ENCODE measurements around the gene APBB2. TPM values are rescaled to one million over a fixed set of nuclear protein-coding genes. Genes with fewer than 3 reads are reported as not detected.

The APBB2 gene
- total and polyA plus RNA-seq, 2 experiments from 2014 or later = 35.8 to 74.8 TPM

DNA sequence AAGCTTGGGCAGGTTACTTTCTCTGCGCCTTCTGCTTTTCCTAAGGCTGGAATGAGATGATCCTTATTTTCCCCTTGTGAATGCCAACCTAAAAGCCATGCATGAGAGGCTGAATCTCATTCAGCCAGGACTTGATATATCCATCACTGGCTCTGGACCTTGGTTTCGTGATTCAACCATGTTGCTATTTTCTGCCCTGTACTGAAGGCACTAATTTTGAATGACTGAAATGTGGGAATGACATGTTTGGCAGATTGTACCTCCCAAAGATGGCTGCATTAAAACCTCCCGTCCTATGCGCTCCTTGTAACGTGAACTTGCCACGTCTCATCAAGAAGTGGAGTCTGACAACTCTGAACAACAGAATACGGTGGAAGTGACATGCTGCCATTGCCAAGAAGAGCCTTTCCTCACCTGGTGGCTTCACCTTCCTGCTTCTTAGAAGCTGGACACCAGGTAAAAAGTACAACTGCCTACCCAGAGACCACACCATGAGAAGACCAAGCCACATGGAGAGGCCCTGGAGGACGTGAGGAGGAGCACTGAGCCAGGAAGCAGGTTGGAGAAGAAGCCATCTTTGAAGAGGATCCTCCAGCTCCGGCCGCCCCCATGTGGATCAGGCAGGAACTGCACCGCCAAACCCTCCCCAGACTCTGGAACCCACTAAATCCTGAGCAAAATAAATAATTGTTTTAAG is 290.1 kb downstream of the APBB2 start:
- H3K4me3 Mint-ChIP-seq = no peak overlapping the region

More for the DNA sequence above, 290.1 kb downstream of the APBB2 start:
- H3K9me2 ChIP-seq (ENCODE audit: insufficient read depth) = peaks cover 4% of the 10 kb centered on the region; the same call in 1 of the 2 replicates
- H3F3A ChIP-seq (replicated peaks; ENCODE audit: low read depth) = no peaks in the 10 kb centered on the region
- H3K36me3 Mint-ChIP-seq (ENCODE audit: low read depth) = peaks cover 4% of the 10 kb centered on the region; the same call in 2 of the 3 replicates
- H3K36me3 ChIP-seq (ENCODE audit: insufficient read depth) = no peaks in the 10 kb centered on the region
- H3K27me3 Mint-ChIP-seq (ENCODE audit: insufficient read depth, low read depth, poor library complexity) = peaks cover 2% of the 10 kb centered on the region
- H3K4me3 ChIP-seq = no peak overlapping the region
- H3K4me2 ChIP-seq = no peak overlapping the region
- no peaks in the 10 kb centered on the region for H3K9me3 Mint-ChIP-seq
- H3K4me1 ChIP-seq (ENCODE audit: insufficient read depth) = peaks cover 13% of the 10 kb centered on the region
- ATAC-seq = peak; percentile 56
- H3K4me1 Mint-ChIP-seq = peaks cover 26% of the 10 kb centered on the region
- H2AFZ ChIP-seq = no peak overlapping the region
- no peaks in the 10 kb centered on the region for H4K20me1 ChIP-seq (replicated peaks; ENCODE audit: insufficient read depth)
- H3K27me3 ChIP-seq (ENCODE audit: insufficient read depth) = no peaks in the 10 kb centered on the region
- TF ChIP-seq EZH2phosphoT487 (IDR thresholded peaks at IDR 0.05; ENCODE audit: unreplicated experiment) (no peak), ZNF114 (CRISPR knock-in tag; IDR thresholded peaks at IDR 0.05) (peak; percentile 93; the same call in 1 of the 2 replicates)
- TF ChIP-seq, protein P1, sequence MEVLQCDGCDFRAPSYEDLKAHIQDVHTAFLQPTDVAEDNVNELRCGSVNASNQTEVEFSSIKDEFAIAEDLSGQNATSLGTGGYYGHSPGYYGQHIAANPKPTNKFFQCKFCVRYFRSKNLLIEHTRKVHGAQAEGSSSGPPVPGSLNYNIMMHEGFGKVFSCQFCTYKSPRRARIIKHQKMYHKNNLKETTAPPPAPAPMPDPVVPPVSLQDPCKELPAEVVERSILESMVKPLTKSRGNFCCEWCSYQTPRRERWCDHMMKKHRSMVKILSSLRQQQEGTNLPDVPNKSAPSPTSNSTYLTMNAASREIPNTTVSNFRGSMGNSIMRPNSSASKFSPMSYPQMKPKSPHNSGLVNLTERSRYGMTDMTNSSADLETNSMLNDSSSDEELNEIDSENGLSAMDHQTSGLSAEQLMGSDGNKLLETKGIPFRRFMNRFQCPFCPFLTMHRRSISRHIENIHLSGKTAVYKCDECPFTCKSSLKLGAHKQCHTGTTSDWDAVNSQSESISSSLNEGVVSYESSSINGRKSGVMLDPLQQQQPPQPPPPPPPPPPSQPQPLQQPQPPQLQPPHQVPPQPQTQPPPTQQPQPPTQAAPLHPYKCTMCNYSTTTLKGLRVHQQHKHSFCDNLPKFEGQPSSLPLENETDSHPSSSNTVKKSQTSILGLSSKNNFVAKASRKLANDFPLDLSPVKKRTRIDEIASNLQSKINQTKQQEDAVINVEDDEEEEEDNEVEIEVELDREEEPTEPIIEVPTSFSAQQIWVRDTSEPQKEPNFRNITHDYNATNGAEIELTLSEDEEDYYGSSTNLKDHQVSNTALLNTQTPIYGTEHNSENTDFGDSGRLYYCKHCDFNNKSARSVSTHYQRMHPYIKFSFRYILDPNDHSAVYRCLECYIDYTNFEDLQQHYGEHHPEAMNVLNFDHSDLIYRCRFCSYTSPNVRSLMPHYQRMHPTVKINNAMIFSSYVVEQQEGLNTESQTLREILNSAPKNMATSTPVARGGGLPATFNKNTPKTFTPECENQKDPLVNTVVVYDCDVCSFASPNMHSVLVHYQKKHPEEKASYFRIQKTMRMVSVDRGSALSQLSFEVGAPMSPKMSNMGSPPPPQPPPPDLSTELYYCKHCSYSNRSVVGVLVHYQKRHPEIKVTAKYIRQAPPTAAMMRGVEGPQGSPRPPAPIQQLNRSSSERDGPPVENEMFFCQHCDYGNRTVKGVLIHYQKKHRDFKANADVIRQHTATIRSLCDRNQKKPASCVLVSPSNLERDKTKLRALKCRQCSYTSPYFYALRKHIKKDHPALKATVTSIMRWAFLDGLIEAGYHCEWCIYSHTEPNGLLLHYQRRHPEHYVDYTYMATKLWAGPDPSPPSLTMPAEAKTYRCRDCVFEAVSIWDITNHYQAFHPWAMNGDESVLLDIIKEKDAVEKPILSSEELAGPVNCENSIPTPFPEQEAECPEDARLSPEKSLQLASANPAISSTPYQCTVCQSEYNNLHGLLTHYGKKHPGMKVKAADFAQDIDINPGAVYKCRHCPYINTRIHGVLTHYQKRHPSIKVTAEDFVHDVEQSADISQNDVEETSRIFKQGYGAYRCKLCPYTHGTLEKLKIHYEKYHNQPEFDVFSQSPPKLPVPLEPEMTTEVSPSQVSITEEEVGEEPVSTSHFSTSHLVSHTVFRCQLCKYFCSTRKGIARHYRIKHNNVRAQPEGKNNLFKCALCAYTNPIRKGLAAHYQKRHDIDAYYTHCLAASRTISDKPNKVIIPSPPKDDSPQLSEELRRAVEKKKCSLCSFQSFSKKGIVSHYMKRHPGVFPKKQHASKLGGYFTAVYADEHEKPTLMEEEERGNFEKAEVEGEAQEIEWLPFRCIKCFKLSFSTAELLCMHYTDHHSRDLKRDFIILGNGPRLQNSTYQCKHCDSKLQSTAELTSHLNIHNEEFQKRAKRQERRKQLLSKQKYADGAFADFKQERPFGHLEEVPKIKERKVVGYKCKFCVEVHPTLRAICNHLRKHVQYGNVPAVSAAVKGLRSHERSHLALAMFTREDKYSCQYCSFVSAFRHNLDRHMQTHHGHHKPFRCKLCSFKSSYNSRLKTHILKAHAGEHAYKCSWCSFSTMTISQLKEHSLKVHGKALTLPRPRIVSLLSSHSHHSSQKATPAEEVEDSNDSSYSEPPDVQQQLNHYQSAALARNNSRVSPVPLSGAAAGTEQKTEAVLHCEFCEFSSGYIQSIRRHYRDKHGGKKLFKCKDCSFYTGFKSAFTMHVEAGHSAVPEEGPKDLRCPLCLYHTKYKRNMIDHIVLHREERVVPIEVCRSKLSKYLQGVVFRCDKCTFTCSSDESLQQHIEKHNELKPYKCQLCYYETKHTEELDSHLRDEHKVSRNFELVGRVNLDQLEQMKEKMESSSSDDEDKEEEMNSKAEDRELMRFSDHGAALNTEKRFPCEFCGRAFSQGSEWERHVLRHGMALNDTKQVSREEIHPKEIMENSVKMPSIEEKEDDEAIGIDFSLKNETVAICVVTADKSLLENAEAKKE (CRISPR knock-in tag; IDR thresholded peaks at IDR 0.05) = peak; percentile 99
- TF ChIP-seq, protein P2, sequence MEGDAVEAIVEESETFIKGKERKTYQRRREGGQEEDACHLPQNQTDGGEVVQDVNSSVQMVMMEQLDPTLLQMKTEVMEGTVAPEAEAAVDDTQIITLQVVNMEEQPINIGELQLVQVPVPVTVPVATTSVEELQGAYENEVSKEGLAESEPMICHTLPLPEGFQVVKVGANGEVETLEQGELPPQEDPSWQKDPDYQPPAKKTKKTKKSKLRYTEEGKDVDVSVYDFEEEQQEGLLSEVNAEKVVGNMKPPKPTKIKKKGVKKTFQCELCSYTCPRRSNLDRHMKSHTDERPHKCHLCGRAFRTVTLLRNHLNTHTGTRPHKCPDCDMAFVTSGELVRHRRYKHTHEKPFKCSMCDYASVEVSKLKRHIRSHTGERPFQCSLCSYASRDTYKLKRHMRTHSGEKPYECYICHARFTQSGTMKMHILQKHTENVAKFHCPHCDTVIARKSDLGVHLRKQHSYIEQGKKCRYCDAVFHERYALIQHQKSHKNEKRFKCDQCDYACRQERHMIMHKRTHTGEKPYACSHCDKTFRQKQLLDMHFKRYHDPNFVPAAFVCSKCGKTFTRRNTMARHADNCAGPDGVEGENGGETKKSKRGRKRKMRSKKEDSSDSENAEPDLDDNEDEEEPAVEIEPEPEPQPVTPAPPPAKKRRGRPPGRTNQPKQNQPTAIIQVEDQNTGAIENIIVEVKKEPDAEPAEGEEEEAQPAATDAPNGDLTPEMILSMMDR (conservative IDR thresholded peaks at IDR 0.05; ENCODE audit: low read depth in 2 of 2) = peak; percentile 77 to 87
- peak; percentile 75 for DNase-seq (ENCODE audit: low spot score)
- H3K79me2 ChIP-seq (replicated peaks; ENCODE audit: insufficient read depth) = no peaks in the 10 kb centered on the region
- no peak overlapping the region for H3K27ac Mint-ChIP-seq
- H3K27ac ChIP-seq (ENCODE audit: low read depth) = no peak overlapping the region
